RCC 7860 (cell line): ENCODE measurements around the gene GTF2A1.

Source experiments
- DNase-seq: peaks from one replicate; pipeline ENCODE4 v3.0.0-alpha.2; 2015; ENCODE audit warnings: low spot score
- FAIRE-seq: peaks from 2 replicates; lab custom pipeline; 2012; peaks lifted over from hg19 to GRCh38; lab: Jason Lieb, UNC

The GTF2A1 gene

DNA sequence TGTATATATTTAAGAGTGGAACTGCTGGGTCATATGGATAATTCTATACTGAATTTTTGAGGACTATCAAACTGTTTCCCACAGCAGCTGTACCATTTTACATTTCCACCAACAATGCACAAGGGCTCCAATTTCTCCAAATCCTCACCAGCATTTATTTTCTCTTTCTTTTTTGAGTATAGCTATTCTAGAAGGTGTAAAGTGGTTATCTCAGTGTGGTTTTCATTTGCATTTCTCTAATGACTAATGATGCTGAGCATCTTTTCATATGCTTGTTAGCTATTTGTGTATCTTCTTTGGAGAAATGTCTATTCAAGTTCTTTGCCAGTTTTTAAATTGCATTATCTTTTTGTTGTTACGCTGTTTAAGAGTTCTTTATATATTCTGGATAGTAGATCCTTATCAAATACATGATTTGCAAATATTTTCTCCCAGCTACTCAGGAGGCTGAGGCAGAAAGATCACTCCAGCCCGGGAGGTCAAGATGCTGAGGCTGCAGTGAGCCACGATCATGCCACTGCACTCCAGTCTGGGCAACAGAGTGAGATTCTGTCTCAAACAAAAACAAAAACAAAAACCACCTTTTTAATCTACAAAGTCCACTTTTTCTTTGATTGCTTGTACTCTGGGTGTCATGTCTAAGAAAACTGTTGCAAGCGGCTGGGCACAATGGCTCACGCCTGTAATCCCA lies 32.8 kb downstream of the GTF2A1 start:
- no peak for FAIRE-seq
- DNase-seq: no peak

DNA sequence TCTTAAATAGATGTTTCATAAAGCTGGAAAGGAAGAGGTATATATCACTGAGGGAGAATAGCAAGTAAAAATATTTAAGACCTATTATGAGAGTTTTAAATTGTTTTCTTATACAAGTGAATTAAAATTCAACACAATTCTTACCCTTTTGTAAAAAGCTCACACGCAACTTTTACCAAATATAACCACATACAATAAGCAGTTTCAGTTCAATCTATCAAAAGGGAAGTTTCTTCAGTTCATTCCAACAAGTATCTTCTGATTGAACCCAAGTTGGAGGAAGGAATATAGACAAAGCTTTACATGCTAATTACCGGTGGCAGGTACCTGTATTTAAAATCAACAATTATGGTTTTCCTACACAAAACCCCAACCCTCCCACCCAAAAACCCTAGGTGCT lies 41.1 kb downstream of the GTF2A1 start:
- no peak for FAIRE-seq
- DNase-seq: no peak

DNA sequence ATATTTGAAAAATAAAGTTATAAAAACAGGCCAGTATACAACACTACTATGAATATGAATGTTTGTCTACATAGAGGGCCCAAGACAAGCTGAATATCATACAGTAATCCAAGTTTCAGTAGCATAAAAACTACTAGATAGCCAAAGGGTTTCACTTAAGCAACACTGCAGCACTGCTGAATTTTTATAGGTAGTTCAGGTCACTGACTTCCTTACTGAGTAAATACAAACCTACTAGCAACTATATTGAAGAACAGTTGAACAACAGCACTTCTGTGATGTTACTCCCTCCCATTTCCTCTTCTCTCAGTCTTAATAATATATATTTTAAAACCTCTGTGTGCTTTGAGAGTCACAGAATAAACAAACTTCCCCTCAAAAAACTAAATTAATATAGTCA lies 42.7 kb downstream of the GTF2A1 start:
- no peak for DNase-seq
- no peak for FAIRE-seq

DNA sequence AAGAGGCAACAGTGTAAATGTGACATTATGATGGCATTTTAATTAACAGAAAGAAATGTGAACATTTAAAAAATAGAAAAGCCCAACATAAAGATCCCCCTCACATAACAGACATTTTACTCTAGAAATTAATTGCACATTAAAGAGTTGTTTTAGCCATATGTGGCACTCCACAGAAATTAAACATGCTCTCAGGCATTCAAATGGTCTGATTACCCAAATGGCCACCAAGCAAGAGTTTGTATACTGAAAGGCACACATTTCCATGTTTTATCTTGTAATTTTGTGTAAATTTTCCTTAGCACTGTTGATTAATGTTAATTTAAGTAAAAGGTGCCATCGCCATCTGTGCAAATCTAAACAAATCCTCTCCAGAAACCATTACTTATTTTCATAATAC lies 43.5 kb downstream of the GTF2A1 start:
- FAIRE-seq (no peak), DNase-seq (no peak)

DNA sequence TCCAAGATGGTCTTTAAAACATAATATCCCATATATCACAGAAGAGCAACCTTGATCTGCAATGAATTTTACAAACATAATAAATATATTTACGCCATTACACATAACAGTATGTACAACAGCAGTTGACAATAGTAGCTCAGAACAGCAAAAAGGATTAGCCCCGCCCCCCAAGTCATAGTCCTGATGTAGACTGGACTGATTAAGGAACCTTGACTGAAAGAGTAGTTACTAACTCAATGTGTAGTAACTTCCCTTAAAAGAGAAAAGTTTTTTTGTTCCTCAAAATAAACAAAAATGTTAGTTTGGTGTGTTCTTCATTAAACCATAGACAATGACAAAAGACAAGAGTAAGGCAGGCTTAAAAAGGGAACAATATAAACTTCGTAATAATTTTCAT lies 44.5 kb downstream of the GTF2A1 start:
- FAIRE-seq (no peak), DNase-seq (no peak)

DNA sequence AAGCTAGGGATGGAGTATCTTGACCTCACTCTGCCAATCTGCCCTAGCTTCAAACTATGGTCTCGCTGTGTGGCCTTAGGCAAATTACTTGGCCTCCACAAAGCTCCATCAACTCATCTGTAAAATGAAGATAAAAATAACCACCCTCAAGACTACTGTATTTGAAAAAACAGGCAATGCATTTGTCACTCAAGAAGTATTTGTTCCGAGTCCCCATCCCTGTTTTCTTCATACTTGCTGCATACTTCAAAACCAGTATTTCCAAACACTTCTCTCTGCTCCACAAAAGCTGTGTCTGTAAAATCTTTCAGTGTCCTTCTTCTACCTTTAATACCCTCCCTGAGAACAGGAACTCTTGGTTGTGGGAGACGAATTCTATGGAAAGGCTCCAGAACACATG lies 47.9 kb downstream of the GTF2A1 start:
- no peak for FAIRE-seq
- DNase-seq: no peak

DNA sequence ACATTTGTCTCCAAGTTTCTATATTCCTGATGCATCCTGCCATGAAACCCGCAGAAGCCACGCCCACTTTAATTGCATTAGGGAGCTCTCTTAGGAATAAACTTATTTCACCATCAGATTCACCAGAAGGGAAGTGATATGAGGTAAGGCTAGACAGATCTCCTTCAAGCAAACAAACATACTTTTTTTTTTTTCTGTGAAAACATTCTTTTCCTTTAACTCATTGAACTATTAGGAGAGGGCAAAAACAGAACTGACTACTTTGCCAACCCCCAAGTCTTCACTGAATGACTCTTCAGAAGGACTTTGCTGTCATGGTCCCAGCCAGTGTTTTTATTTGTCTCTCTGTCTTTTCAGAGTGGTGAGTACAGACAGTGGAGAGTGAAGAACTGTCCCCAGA lies 48.4 kb downstream of the GTF2A1 start:
- FAIRE-seq (no peak), DNase-seq (no peak)

DNA sequence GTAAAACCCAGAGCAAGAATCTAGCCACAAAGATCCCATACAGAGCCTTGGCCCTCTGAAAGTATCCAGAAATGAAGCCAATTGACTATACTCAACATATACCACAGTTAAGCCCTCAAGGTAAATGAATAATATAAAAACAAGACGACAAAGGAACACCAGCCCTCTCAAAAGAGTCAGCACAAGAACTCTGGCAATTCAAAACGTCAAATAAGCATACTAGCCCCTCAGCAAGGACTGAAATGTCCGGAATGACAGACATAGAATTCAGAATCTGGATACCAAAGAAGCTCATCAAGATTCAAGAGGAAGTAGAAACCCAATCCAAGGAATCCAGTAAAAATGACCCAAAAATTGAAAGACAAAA lies 49.9 kb downstream of the GTF2A1 start:
- DNase-seq (no peak), FAIRE-seq (no peak)

DNA sequence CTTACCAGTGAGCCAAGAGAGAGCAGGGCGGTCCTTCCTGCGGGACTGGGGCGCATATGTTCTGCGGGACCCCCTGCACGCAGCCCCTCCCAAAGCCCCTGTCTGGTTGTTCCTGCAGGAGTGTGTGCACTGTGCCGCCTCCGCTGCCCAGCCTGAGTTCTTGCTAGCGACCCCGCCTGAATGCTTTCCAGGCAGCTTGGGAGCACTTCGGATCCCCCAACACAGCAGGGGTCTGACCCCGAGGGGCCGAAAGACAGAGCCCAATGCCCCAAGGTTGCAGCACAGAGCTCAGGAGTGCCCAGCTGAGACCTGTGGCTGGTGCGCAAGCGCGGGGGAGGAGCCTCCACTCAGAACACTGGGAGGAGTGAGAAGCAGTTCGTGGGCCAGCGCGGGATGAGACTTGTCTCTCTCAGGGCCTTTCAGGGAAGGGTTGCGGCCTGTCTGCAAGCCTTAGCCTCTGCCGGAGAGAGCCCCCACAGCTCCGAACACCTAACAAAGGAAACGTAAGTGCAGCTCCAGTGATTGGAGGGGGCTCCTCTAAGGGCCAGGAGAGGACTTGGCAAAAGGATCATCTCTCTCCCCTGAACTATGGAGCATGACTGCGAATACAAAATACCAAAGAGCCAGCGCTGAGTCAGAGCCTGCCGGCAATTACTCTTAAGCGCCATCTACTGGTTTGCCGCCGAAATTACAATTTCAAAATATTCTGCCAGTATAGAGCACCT lies 50.5 kb downstream of the GTF2A1 start:
- no peak for FAIRE-seq
- DNase-seq: peak; percentile 64

DNA sequence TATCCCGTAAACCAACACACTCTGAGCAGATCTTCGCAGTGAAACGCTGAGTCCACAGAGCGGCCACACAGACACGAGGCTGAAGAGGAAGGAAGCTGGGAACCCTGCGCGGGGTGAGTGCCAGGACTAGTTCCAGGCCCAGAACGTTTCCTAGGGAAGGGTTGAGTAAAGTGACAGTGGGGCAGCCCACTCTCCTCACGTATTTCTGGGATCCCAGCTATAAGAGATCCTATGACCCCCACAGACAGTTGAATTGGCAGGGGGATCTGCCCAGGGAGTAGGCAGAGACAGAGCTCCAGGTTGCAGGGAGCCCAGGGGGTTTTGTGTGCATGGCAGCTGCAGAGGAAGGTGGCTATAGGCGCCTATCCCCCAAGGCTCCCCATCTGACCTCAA lies 51.1 kb downstream of the GTF2A1 start:
- DNase-seq (no peak), FAIRE-seq (no peak)

DNA sequence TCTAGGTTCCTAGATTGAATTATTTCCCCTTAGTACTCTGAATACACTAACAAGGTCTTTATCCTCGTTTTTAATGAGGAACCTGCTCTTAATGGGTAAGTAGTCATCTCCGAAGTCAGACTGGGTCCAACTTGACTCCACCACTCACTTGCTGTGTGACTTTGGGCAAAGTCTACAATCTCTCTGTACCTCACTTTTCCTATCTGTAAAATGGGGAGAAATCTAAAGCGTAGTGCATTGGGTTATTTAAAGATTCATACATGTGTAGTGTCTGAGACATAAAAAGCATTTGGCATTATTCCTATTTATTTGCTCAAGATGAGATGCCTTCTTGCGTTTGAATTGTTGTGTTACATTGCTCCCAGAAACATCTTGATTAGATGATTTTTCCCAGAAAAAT lies 51.5 kb downstream of the GTF2A1 start:
- FAIRE-seq (no peak), DNase-seq (no peak)

DNA sequence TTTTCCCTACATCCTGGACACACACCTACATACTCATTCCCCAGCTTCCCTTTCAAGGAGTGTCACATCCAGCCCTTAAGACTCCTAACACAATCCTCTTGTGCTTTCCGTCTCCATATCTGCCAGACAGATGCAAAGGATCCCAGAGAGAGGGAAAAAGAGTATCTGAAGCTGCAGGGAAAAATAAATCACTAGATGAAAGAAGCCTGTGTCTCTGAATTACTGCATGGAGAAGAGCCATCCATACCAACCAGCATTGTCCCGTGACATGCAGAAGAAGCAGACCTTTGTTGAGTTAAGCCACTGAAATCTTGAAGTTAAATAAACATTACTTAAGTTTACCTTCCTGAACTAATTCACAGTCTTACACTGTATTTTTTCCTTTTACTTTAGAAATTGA lies 54.6 kb downstream of the GTF2A1 start:
- FAIRE-seq (no peak), DNase-seq (no peak)

DNA sequence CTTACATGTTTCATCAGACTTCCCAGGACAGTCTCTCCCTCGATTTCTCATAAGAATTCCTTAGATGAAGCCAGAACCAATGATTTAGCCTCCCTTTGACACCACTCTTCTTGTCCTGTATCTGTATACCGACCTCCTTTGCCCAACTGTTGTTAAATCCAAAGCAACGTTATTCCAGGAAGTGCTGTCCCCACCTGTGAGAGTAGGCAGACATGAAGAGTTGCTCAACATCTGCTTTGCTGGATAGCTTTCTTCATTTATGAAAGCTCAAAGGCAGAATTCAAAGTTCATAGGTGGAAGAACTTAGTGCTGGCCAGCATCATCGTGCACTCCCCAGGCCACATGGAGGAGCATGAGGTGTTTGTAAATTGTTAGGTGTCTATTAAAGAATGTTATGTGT lies 55.6 kb downstream of the GTF2A1 start:
- DNase-seq: no peak
- no peak for FAIRE-seq

DNA sequence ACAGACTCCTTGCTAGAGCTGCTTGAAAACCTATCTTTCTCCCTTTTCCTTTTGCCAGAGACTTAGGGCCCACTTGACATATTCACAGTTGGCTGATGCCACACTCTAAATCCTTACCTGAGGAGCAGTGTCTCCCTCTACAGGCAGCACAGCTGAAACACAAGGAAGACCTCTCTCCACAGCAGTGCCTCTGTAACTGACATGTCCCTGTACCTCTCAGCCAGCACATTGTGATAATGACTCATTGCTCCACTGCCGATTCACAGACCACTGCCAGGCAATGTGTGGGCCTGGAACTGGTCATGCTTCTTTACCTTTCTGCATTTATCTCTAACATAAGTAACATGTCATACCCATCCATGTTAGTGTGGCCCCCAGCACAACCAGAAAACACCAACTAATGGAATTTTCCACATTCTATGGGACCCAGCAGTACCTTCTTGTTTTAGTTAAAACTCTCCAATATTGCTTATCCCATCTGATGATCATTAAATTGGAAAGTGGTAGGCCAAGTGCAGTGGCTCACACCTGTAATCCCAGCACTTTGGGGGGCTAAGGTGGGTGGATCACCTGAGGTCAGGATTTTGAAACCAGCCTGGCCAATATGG lies 56.5 kb downstream of the GTF2A1 start:
- FAIRE-seq: peak; percentile 87

DNA sequence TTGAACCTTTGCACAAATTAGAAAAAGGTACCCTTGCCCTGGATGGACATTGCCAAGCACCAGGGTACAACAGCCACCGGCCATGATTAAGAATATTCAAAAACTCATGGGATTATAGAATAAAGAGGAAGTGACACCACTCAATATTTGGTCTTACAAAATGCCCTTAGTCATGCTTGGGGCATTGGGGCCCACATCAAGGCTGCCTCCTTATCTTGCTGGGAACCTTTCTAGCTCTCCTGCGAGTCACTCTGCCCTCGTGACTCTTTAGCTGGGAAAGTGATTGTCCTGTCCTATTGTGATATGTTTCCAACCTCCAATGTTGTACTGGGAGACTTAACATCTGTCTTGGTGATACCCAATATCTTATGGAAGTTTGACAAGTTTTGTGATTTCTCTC lies 57.8 kb downstream of the GTF2A1 start:
- DNase-seq: peak; percentile 54
- no peak for FAIRE-seq

More for the DNA sequence above, 56.5 kb downstream of the GTF2A1 start:
- peak; percentile 88 for DNase-seq

DNA sequence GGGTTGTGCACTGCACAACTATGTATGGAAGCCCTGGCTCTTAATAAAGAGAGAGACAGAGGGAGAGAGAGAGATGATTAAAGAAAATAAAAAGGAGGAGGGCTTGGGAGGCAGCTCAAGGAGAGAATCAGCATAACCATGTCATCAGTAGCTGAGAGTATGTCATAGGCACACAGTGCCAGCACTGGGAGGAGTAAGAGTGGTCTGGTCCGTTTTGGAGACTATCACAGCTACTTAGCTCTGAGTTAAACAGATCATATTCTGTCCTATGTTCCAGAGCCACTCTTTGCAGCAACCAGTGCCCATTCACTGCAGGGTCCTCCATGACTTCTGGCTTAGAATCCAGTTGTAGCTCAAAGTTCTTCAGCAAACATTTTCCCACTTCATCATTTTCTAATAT lies 59.0 kb downstream of the GTF2A1 start:
- DNase-seq (no peak), FAIRE-seq (no peak)

DNA sequence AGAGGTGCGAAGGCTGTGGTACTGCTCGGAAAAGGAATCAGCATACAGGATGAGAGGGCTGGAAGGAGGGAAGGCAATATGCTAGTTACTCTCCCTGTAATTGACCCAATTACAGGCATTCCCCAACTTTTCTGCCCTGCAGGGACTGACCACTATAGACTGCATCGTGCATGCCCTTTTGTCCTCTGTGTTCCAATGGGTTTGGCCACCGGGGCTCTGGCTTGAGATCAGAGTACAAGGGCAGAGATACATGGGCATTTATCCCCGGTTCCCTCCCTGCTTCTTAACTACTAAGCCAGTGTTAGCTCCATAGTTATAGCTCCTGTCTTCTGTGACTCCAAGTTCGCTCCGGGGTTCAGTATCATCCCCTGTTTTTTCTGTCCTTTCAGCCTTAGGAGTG lies 59.7 kb downstream of the GTF2A1 start:
- no peak for FAIRE-seq
- no peak for DNase-seq

DNA sequence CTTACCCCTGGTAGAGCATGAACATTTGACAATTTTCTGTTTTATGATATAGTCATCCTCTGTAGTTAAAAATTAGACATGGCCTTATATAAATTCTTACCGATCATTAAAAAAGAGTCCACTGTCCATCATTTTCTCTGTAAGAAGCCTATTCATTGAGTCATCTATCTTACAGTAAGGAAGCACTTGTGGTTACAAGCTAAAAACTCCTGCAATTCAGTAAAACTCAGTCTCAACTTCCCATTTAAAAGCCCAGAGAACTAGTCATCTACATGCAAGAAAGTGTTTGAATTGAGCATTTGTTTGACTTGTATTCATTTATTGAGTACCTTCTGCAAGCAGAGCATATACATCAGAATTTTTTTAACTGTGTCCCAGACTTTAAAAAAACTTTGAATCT lies 63.3 kb downstream of the GTF2A1 start:
- DNase-seq (peak; percentile 62), FAIRE-seq (peak; percentile 86)

DNA sequence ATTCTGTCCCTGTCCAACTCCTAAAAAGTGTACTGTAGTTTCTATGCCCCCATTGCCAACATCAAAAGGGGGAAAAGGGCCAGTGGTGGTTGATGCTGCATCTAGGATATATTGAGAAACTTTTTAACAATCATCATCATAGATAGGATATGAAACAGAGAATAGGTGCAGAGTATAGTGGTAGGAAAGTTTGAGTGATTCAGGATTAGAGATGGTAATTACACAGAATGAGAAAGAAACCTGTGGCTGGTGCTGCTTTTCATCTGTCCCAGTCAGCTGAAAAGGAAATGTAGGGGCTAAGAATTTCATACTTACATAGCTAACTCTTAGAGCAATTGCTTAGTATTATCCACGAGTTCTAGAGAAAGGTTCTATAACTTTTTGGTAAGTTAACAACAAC lies 67.6 kb downstream of the GTF2A1 start:
- no peak for DNase-seq
- no peak for FAIRE-seq

DNA sequence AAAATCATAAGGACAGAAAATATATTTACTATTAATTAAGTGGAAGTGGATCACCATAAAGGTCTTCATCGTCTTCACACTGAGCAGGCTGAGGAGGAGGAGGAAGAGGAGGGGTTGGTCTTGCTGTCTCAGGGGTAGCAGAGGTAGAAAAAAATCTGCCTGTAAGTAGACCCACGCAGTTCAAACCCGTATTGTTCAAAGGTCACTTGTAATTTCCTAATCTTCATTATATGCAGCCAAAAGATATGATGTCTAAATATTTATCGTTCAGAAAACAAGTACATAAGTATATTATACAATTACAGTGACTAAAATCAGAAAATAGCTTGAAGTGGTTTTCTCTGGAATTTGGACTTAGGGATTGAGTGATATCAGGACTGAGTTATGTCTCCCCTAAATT lies 72.1 kb downstream of the GTF2A1 start:
- DNase-seq (no peak), FAIRE-seq (no peak)

DNA sequence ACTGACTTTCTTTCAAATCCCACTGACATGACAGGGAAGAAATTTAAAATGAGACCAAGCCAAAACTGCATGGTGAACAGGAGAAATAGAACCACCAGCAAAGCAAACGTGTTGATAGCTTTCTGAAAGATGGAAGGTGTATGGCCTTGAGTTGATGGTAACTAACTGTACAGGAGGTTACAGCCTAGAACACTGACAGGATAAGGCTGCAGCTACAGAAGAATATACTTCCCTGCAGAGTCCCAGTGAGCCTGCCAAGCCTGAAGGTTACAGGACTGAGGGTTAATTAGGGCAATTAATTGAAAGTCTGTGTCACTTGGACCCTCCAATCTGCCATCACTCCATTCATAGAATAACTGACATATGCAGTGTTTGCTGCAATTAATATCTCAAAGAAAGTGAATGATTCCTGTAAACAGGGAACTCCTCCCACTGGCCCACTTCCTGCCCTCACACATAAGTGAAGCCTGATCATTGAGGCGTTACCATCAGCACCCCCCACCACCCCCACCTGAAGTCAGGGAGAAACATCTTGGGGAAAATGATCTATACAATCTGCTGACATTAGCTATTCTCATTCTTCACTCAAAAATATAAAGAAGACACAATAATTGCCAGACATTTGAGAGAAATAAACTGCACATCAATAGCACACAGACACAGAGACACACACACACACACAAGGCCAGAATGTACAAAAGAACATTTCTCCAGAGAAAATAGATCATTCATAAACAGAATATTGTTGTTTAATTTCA lies 73.4 kb downstream of the GTF2A1 start:
- FAIRE-seq (no peak), DNase-seq (no peak)
